ENCODE data around the gene NMRK1.

GRCh38 chr9:75088646-75089372, 854 bp upstream of the NMRK1 start:
- no peak; the same call in 1 of the 2 replicates for TF ChIP-seq CTCF (conservative IDR thresholded peaks at IDR 0.05; ENCODE audit: low read depth, low read length)
- no peak for TF ChIP-seq EZH2phosphoT487 (IDR thresholded peaks at IDR 0.05; ENCODE audit: borderline replicate concordance, low read length)
